ENCODE results near the gene RUNX1. TPM values are rescaled to one million over a fixed set of nuclear protein-coding genes. Genes with fewer than 3 reads are reported as not detected.

Gene RUNX1
- total RNA-seq, 1 donor from 2014 or later = 62.1 TPM

DNA sequence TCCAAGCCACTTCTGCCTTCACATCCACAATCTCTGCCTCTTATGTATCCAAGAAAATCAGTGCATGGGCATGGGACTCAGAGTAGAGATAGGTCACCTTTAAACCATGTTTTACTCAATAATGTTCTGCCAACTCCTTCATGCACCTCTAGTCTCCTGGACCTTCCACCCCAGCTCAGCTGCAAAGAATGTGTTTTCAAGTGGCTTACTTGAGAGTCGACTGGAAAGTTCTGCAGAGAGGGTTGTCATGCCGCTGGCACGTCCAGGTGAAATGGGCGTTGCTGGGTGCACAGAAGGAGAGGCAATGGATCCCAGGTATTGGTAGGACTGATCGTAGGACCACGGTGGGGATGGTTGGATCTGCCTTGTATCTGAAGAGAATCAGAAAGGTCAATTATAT, 250.0 kb downstream of the RUNX1 start:
- Histone ChIP-seq H3K4me1 (peaks cover 50% of the 10 kb centered on the region), H3K27me3 (no peaks in the 10 kb centered on the region), H3K36me3 (peaks cover 0 to 19% of the 10 kb centered on the region in 2 donors), H3K4me3 (no peak overlapping the region), H3K27ac (no peak overlapping the region), H3K9me3 (no peaks in the 10 kb centered on the region)
- intact Hi-C loops (cut with DNase I) = loop anchor here (5.0 kb wide), 1 partner anchor 88 kb away; no protein-coding TSS in a partner anchor
- no peak for TF ChIP-seq POLR2A (IDR thresholded peaks at IDR 0.05)
- TF ChIP-seq, protein P1, sequence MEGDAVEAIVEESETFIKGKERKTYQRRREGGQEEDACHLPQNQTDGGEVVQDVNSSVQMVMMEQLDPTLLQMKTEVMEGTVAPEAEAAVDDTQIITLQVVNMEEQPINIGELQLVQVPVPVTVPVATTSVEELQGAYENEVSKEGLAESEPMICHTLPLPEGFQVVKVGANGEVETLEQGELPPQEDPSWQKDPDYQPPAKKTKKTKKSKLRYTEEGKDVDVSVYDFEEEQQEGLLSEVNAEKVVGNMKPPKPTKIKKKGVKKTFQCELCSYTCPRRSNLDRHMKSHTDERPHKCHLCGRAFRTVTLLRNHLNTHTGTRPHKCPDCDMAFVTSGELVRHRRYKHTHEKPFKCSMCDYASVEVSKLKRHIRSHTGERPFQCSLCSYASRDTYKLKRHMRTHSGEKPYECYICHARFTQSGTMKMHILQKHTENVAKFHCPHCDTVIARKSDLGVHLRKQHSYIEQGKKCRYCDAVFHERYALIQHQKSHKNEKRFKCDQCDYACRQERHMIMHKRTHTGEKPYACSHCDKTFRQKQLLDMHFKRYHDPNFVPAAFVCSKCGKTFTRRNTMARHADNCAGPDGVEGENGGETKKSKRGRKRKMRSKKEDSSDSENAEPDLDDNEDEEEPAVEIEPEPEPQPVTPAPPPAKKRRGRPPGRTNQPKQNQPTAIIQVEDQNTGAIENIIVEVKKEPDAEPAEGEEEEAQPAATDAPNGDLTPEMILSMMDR (IDR thresholded peaks at IDR 0.05) = no peak
- no peak for TF ChIP-seq POLR2AphosphoS5 (IDR thresholded peaks at IDR 0.05; ENCODE audit: insufficient read depth in 1 of 2, low read depth in 1 of 2)
- DNase-seq (ENCODE audit: extremely low spot score in 2 of 2) = peak in 1 of 2 donors; percentile 64

DNA sequence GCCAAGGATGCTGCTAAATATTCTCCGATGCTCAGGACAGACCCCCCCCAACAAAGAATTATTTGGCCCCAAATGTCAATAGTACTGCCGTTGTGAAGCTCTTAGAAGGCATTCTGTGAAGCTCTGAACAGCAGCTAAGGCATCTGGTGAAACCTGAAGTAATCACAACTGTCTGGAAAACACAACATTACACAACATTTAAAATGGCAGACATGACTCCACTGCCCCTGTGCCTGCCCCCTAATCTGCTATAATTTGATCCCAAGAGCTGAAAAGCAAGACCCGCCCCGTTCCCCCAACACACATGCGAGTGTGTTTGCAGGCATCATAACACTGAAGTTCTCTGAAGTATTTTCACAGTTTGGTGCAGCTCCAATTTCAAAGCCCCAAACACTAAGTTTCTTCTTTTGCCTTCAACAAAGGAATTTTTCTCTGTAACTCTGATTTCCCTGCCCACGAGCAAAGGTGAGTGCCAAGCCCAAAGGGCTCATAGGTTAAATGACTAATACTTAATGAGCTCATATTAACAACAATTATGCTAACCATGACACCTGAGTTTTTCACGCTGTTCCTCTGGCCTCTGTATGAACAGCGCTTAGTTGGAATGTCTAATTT, 251.1 kb downstream of the RUNX1 start:
- Histone ChIP-seq H3K9me3 (no peaks in the 10 kb centered on the region), H3K4me1 (peaks cover 45% of the 10 kb centered on the region), H3K36me3 (peaks cover 0 to 19% of the 10 kb centered on the region in 2 donors), H3K27ac (no peak overlapping the region), H3K27me3 (no peaks in the 10 kb centered on the region), H3K4me3 (no peak overlapping the region)
- peak in 1 of 2 donors; percentile 62 for DNase-seq (ENCODE audit: extremely low spot score in 2 of 2)
- TF ChIP-seq POLR2AphosphoS5 (IDR thresholded peaks at IDR 0.05; ENCODE audit: insufficient read depth in 1 of 2, low read depth in 1 of 2) (no peak), POLR2A (IDR thresholded peaks at IDR 0.05) (no peak)
- TF ChIP-seq, protein P1 (IDR thresholded peaks at IDR 0.05) = no peak
- intact Hi-C loops (cut with DNase I) = loop anchor here (5.0 kb wide), 1 partner anchor 89 kb away; no protein-coding TSS in a partner anchor

DNA sequence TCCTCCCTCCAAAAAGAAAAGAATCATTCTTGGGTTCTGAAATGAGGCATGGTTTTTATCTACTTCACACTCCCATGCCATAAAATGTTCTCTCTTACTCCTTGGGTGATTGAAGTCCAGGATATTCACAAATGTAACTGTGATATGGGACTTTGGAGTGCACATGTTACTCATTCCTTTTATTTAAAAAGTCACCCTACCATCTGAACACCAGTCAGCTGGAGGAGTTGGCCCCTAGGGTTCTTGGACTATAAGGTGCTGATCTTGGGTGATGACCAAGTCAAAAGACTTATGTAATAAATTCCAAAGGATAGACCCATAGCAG, 251.9 kb downstream of the RUNX1 start:
- no peak overlapping the region for H3K4me3 ChIP-seq
- intact Hi-C loops (cut with DNase I) = loop anchor here (5.0 kb wide), 1 partner anchor 90 kb away; no protein-coding TSS in a partner anchor
- peaks cover 0 to 22% of the 10 kb centered on the region in 2 donors for H3K36me3 ChIP-seq
- H3K4me1 ChIP-seq = peaks cover 40% of the 10 kb centered on the region
- no peak for DNase-seq (ENCODE audit: extremely low spot score in 2 of 2)
- no peak for TF ChIP-seq POLR2A (IDR thresholded peaks at IDR 0.05)
- TF ChIP-seq, protein P1 (IDR thresholded peaks at IDR 0.05) = no peak
- TF ChIP-seq POLR2AphosphoS5 (IDR thresholded peaks at IDR 0.05; ENCODE audit: insufficient read depth in 1 of 2, low read depth in 1 of 2) = no peak
- H3K27me3 ChIP-seq = no peaks in the 10 kb centered on the region
- H3K27ac ChIP-seq = peak overlapping the region; percentile 70
- H3K9me3 ChIP-seq = no peaks in the 10 kb centered on the region

GRCh38 chr21:34796518-34797200, 252.4 kb downstream of the RUNX1 start:
- no peak for TF ChIP-seq POLR2AphosphoS5 (IDR thresholded peaks at IDR 0.05; ENCODE audit: insufficient read depth in 1 of 2, low read depth in 1 of 2)
- TF ChIP-seq, protein P1 (IDR thresholded peaks at IDR 0.05) = no peak
- TF ChIP-seq POLR2A (IDR thresholded peaks at IDR 0.05) = no peak
- H3K4me1 ChIP-seq = peaks cover 38% of the 10 kb centered on the region
- peaks cover 0 to 23% of the 10 kb centered on the region in 2 donors for H3K36me3 ChIP-seq
- no peak overlapping the region for H3K4me3 ChIP-seq
- DNase-seq (ENCODE audit: extremely low spot score in 2 of 2) = peak in 1 of 2 donors; percentile 83
- H3K27ac ChIP-seq = peak overlapping the region; percentile 70
- no peaks in the 10 kb centered on the region for H3K27me3 ChIP-seq
- intact Hi-C loops (cut with DNase I) = loop anchor here (5.0 kb wide), 1 partner anchor 91 kb away; no protein-coding TSS in a partner anchor
- no peaks in the 10 kb centered on the region for H3K9me3 ChIP-seq

All from vagina (tissue), 2 donors.